ENCODE results near the gene PLA2G4D.
"Not testable (repeated sequence)": the region's sequence is repeated elsewhere in the genome, so short reads cannot be mapped to it uniquely, and the experiment has no call there.

Gene PLA2G4D

DNA sequence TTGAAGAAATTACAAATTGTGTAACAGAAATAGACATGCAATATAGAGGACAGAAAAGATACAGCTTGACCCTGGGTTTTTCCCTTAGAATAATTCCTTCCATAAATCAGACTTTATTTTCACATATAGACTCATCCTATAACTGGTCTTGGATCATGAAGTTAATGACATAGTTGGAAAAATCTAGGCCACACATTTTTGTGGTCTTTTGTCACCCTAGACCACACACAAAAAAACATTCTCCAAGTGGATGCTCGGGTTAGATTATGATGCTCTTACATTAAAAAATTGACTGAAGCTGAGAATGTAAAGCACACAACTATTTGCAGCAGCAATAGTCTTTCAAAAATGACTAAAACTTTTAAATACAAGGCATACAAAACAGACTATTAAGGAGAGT, 7.5 kb upstream of the PLA2G4D start:
- POLR2A ChIA-PET: no interaction called here
- no peak for TF ChIP-seq CTCF (IDR thresholded peaks at IDR 0.05; ENCODE audit: insufficient read depth, low read length, missing control alignments)
- CTCF ChIA-PET: interaction anchor here (1.9 to 10.9 kb wide), 2 partner anchors 18 to 112 kb away, joined by 7 to 114 read pairs; no protein-coding TSS in a partner anchor
- peak; percentile 19 for DNase-seq (ENCODE audit: low read depth, low spot score)
- H3K4me3 ChIP-seq (ENCODE audit: low read depth, low read length): no peak overlapping the region

DNA sequence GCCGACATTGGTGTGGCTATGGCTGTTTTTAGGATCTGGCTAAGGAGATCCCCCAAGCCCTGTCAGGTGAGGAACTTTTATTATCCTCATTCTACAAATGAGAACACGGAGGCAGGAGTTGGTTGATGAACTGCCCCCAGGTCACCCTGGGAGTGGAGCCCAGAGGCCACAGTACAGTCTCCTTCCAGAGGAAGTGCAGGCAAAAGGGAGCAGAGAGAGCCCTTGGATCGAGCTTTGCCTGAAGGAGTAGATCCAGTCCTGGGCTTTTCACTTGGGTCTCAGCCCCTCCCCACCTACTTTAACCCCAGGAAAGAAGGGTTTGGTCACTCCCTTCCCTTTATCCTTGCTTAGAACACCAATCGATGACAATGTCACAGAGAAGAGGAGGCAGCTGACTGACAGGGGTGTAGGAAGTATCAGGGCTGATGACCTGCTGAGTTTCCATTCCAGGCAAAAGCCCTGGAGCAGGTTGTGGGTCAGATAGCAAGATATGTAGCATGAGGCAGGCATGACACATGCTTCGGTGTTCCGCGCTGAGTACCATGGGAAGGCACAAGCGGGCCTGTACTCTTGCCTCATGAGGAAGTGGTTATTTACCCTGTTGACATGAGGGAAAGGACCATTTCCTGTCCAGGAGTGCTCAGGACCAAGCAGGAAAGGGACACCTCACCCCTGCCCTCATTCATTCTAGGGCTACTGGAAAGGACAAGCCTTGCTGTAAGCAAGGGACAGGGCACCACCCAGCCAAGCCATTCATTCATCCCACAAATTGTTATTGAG, 5.8 kb upstream of the PLA2G4D start:
- CTCF ChIA-PET: interaction anchor here (10.9 kb wide), 1 partner anchor 16 kb away, joined by 114 read pairs; no protein-coding TSS in a partner anchor
- DNase-seq (ENCODE audit: low read depth, low spot score): no peak
- POLR2A ChIA-PET: no interaction called here
- H3K4me3 ChIP-seq (ENCODE audit: low read depth, low read length): no peak overlapping the region
- TF ChIP-seq CTCF (IDR thresholded peaks at IDR 0.05; ENCODE audit: insufficient read depth, low read length, missing control alignments): no peak

GRCh38 chr15:42097018-42097417, 2.7 kb upstream of the PLA2G4D start:
- ChIA-PET POLR2A (no interaction called here), CTCF (interaction anchor here (10.9 kb wide), 1 partner anchor 13 kb away, joined by 114 read pairs; no protein-coding TSS in a partner anchor)
- DNase-seq (ENCODE audit: low read depth, low spot score): no peak
- TF ChIP-seq CTCF (IDR thresholded peaks at IDR 0.05; ENCODE audit: insufficient read depth, low read length, missing control alignments): no peak
- H3K4me3 ChIP-seq (ENCODE audit: low read depth, low read length): no peak overlapping the region

- H3K4me3 ChIP-seq (ENCODE audit: low read depth, low read length): no peak overlapping the region
- POLR2A ChIA-PET: no interaction called here
- no peak for DNase-seq (ENCODE audit: low read depth, low spot score)
- CTCF ChIA-PET: interaction anchor here (1.0 to 10.9 kb wide), 4 partner anchors 10 to 44 kb away, joined by 4 to 114 read pairs (median 6); no protein-coding TSS in a partner anchor
- no peak for TF ChIP-seq CTCF (IDR thresholded peaks at IDR 0.05; ENCODE audit: insufficient read depth, low read length, missing control alignments)
Measured at GRCh38 chr15:42093966-42094365, 396 bp downstream of the PLA2G4D start.

- no peak for DNase-seq (ENCODE audit: low read depth, low spot score)
- no peak for TF ChIP-seq CTCF (IDR thresholded peaks at IDR 0.05; ENCODE audit: insufficient read depth, low read length, missing control alignments)
- H3K4me3 ChIP-seq (ENCODE audit: low read depth, low read length): no peak overlapping the region
- POLR2A ChIA-PET: no interaction called here
- CTCF ChIA-PET: interaction anchor here (0.6 to 10.9 kb wide), 6 partner anchors 9 to 112 kb away, joined by 3 to 114 read pairs (median 5); no protein-coding TSS in a partner anchor
Measured at GRCh38 chr15:42092398-42093318, 1.7 kb downstream of the PLA2G4D start.

DNA sequence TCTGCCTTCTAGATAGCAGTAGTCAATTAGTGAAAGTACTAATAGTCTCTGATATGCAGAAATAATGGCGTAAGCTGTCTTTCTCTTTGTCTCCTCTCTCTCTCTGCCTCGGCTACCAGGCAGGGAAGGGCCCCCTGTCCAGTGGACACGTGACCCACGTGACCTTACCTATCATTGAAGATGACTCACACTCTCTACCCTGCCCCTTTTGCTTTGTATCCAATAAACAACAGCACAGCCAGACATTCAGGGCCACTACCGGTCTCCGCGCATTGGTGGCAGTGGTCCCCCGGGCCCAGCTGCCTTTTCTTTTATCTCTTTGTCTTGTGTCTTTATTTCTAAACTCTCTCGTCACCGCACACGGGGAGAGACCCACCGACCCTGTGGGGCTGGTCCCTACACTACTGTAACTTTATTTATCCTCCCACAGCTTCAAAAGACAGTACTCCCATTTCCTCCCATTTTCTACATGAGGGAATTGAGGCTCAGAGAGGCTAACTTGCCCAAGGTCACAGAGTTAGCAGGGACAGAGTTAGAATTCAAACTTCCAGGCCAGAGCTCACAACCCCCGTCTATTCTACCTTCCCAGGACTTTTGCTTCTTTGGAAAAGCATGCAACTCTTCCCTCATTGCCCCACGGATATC, 2.5 kb downstream of the PLA2G4D start:
- H3K4me3 ChIP-seq (ENCODE audit: low read depth, low read length); POLR2A ChIA-PET; DNase-seq (ENCODE audit: low read depth, low spot score): not testable (repeated sequence)
- CTCF ChIA-PET: interaction anchor here (0.6 to 10.9 kb wide), 5 partner anchors 8 to 111 kb away, joined by 3 to 114 read pairs (median 3); no protein-coding TSS in a partner anchor
